SK-N-SH (cell line): ENCODE measurements around the gene RNF8. TPM values are rescaled to one million over a fixed set of nuclear protein-coding genes. Genes with fewer than 3 reads are reported as not detected.

Source experiments
- CTCF ChIA-PET: fragments of 300-600, 350-600 bp; formaldehyde crosslinking; extraction: SDS; loops from one replicate; lab custom pipeline; 2021; lab: Yijun Ruan, JAX
- POLR2A ChIA-PET: fragments of 350-600 bp; sonication (Branson Sonifier 250); formaldehyde crosslinking; extraction: SDS; loops from one replicate; lab custom pipeline; 2020; ENCODE audit warnings: antibody characterized with exemption, inconsistent platforms; lab: Yijun Ruan, JAX
- DNase-seq: peaks from one replicate; pipeline ENCODE4 v3.0.0; 2012
- H2AFZ ChIP-seq: fragments of 200-600 bp; sonication (generic); 2 replicates; pipeline ENCODE4 v1.8.1; 2016; ENCODE audit warnings: antibody characterized with exemption, mild to moderate bottlenecking, low read depth
- H3F3A ChIP-seq: fragments of 200-600 bp; sonication (generic); replicated peaks from 2 replicates; pipeline ENCODE3; 2016; ENCODE audit warnings: antibody characterized with exemption, mild to moderate bottlenecking; ENCODE audit not compliant: insufficient read depth
- H3K27ac ChIP-seq, 2 experiments: fragments of 200-500 bp in 1 of 2; fragments of 200-600 bp in 1 of 2; sonication (Bioruptor generic) in 1 of 2; sonication (generic), shearing (Covaris generic) in 1 of 2; 2 replicates each; pipeline versions ENCODE4 v1.5.1 to v1.6.1; 2014 to 2016; ENCODE audit warnings: low read depth in 2 of 2, inconsistent platforms in 1 of 2, low read length in 1 of 2, mild to moderate bottlenecking in 1 of 2, mixed read lengths in 1 of 2
- H3K27me3 ChIP-seq: fragments of 200-600 bp; sonication (generic), shearing (Covaris generic); 2 replicates; pipeline ENCODE4 v1.6.1; 2016; ENCODE audit warnings: mixed run types; ENCODE audit not compliant: insufficient read depth
- H3K36me3 ChIP-seq, 2 experiments: fragments of 200-500 bp in 1 of 2; fragments of 200-600 bp in 1 of 2; sonication (Bioruptor generic) in 1 of 2; sonication (generic) in 1 of 2; replicated peaks in 1 of 2; 2 replicates each; pipeline versions ENCODE3 to v1.5.1; 2014 to 2016; ENCODE audit warnings: low read length in 1 of 2, mild to moderate bottlenecking in 1 of 2; ENCODE audit not compliant: insufficient read depth in 2 of 2, control insufficient read depth in 1 of 2
- H3K4me1 ChIP-seq, 2 experiments: fragments of 200-500 bp in 1 of 2; fragments of 200-600 bp in 1 of 2; sonication (Bioruptor generic) in 1 of 2; sonication (generic), shearing (Covaris generic) in 1 of 2; 2 replicates each; pipeline versions ENCODE4 v1.5.1 to v1.6.1; 2014 to 2016; ENCODE audit warnings: low read depth in 1 of 2, low read length in 1 of 2, mixed run types in 1 of 2; ENCODE audit not compliant: insufficient read depth in 2 of 2, control insufficient read depth in 1 of 2
- H3K4me2 ChIP-seq: fragments of 200-600 bp; sonication (generic), shearing (Covaris generic); 2 replicates; pipeline ENCODE4 v1.6.1; 2017; ENCODE audit warnings: mixed run types
- H3K4me3 ChIP-seq, 2 experiments: fragments of 200-500 bp in 1 of 2; fragments of 200-600 bp in 1 of 2; sonication (Bioruptor generic) in 1 of 2; sonication (generic), shearing (Covaris generic) in 1 of 2; 2 replicates each; pipeline versions ENCODE4 v1.5.1 to v1.8.1; 2014 to 2016; ENCODE audit warnings: low read depth in 2 of 2, inconsistent platforms in 1 of 2, low read length in 1 of 2, mild to moderate bottlenecking in 1 of 2, mixed read lengths in 1 of 2, moderate library complexity in 1 of 2
- H3K79me2 ChIP-seq: fragments of 200-600 bp; sonication (generic); 2 replicates; pipeline ENCODE4 v1.8.1; 2017; ENCODE audit warnings: mild to moderate bottlenecking; ENCODE audit not compliant: insufficient read depth
- H3K9ac ChIP-seq: fragments of 200-600 bp; sonication (generic); 2 replicates; pipeline ENCODE4 v1.6.1; 2017; ENCODE audit warnings: mixed run types
- H3K9me2 ChIP-seq: fragments of 200-600 bp; sonication (generic); 2 replicates; pipeline ENCODE4 v1.6.1; 2017; ENCODE audit warnings: mixed run types
- H3K9me3 ChIP-seq: fragments of 200-600 bp; sonication (generic); 2 replicates; pipeline ENCODE4 v1.6.1; 2017; ENCODE audit warnings: mixed run types, mild to moderate bottlenecking, moderate library complexity
- H4K20me1 ChIP-seq: fragments of 200-600 bp; sonication (generic); 2 replicates; pipeline ENCODE4 v1.6.1; 2017; ENCODE audit warnings: mild to moderate bottlenecking, mixed run types; ENCODE audit not compliant: insufficient read depth
- EZH2phosphoT487 ChIP-seq: fragments of 200-600 bp; sonication (generic); IDR thresholded peaks from 2 replicates; pipeline ENCODE4 v1.6.1; 2017; ENCODE audit warnings: low read depth, mixed run types, mild to moderate bottlenecking, antibody characterized with exemption, moderate library complexity, borderline replicate concordance
- FOSL2 ChIP-seq: IDR thresholded peaks from 2 replicates; pipeline ENCODE4 v1.4.0; 2012; ENCODE audit warnings: low read depth, mild to moderate bottlenecking, moderate library complexity, borderline replicate concordance
- FOXJ3 ChIP-seq: sonication (generic); formaldehyde crosslinking; IDR thresholded peaks from 2 replicates; pipeline ENCODE4 v1.5.1; 2020; ENCODE audit warnings: mild to moderate bottlenecking, missing genetic modification reagents
- GABPA ChIP-seq: IDR thresholded peaks from 2 replicates; pipeline ENCODE4 v1.4.0; 2012; ENCODE audit warnings: low read depth, mild to moderate bottlenecking
- MAX ChIP-seq: IDR thresholded peaks from 2 replicates; pipeline ENCODE4 v1.4.0; 2012; ENCODE audit warnings: low read depth
- NFIC ChIP-seq: IDR thresholded peaks from 2 replicates; pipeline ENCODE4 v1.4.0; 2012; ENCODE audit warnings: borderline replicate concordance
- NRF1 ChIP-seq: IDR thresholded peaks from 2 replicates; pipeline ENCODE4 v1.6.1; 2012; ENCODE audit warnings: low read depth, mild to moderate bottlenecking, low read length
- PBX3 ChIP-seq: IDR thresholded peaks from 2 replicates; pipeline ENCODE4; 2012
- POLR2AphosphoS5 ChIP-seq: IDR thresholded peaks from 2 replicates; pipeline ENCODE4 v1.6.1; 2012; ENCODE audit warnings: low read depth, low read length
- RCOR1 ChIP-seq: fragments of 150-350 bp; IDR thresholded peaks from 2 replicates; pipeline ENCODE4 v1.6.1; 2017; ENCODE audit warnings: antibody characterized with exemption, low read length
- RXRA ChIP-seq: IDR thresholded peaks from 2 replicates; pipeline ENCODE4 v1.4.0; 2012; ENCODE audit warnings: low read depth, mild to moderate bottlenecking, borderline replicate concordance
- SIN3A ChIP-seq: IDR thresholded peaks from 2 replicates; pipeline ENCODE4 v1.6.1; 2012; ENCODE audit warnings: low read depth, mild to moderate bottlenecking, low read length, moderate library complexity, borderline replicate concordance
- SMC3 ChIP-seq: IDR thresholded peaks from 2 replicates; pipeline ENCODE4 v1.6.1; 2012; ENCODE audit warnings: low read depth, low read length, improper control_type of control experiment
- TAF1 ChIP-seq: IDR thresholded peaks from 2 replicates; pipeline ENCODE4 v1.6.1; 2012; ENCODE audit warnings: low read depth, mild to moderate bottlenecking, low read length, moderate library complexity, borderline replicate concordance
- TCF12 ChIP-seq: IDR thresholded peaks from 2 replicates; pipeline ENCODE4 v1.4.0; 2012
- USF2 ChIP-seq: fragments of 150-350 bp; IDR thresholded peaks from 2 replicates; pipeline ENCODE4 v1.6.1; 2017; ENCODE audit warnings: antibody characterized with exemption, low read length, low read depth, borderline replicate concordance
- ZBTB33 ChIP-seq: IDR thresholded peaks from 2 replicates; pipeline ENCODE4 v1.4.0; 2012; ENCODE audit warnings: low read depth, borderline replicate concordance
- WGBS: methylation state at CpG from one replicate; pipeline ENCODE4 v1.1.6; 2017; ENCODE audit warnings: low lambda C conversion rate; 5-methylcytosine and 5-hydroxymethylcytosine counted together
- polyA plus RNA-seq, 3 experiments: library from polyadenylated mRNA; depleted of rRNA; stranded (reverse); fragments of >200 nt; gene quantifications; 2 replicates each; pipeline ENCODE4 v1.2.3, GENCODE V29; 2012
- TF ChIP-seq, protein P1 (sequence below): IDR thresholded peaks from 2 replicates; pipeline ENCODE4 v1.6.1; 2012; ENCODE audit warnings: mild to moderate bottlenecking, low read depth, low read length, moderate library complexity
- TF ChIP-seq, protein P2 (sequence below): IDR thresholded peaks from 2 replicates; pipeline ENCODE4 v1.4.0; 2012; ENCODE audit warnings: low read depth, borderline replicate concordance

RNF8 gene
- polyA plus RNA-seq, 1 of the 3 experiments (the other 2 are of a cell fraction) = 21.7 TPM

DNA sequence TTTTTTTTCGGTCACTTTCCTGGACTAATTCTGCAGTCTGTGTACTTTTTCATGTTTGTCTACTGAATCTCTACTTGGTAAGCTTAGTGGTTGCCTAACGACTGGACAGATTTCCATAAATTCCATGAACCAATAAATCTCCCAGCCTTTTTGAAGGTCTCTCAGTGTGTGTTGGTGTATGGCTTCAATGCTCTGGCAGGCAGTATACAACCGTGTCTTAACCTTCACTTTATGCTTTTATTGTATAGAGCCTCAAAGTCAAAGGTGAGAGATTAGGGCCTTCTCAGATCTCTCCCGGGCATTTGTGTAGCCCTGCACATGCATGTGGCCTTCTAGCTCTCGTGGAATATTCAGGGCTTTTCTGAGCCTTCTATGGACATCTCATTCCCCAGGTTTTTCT lies 64.9 kb downstream of the RNF8 start (continued):
- TF ChIP-seq GABPA = no peak
- TF ChIP-seq RXRA = no peak
- TF ChIP-seq USF2 = no peak
- no peak for TF ChIP-seq POLR2AphosphoS5
- TF ChIP-seq NRF1 = no peak
- TF ChIP-seq SIN3A = no peak
- TF ChIP-seq TAF1 = no peak

GRCh38 chr6:37426058-37426944 lies 72.5 kb downstream of the RNF8 start:
- CTCF ChIA-PET = no interaction called here

More at GRCh38 chr6:37426058-37426944, 72.5 kb downstream of the RNF8 start:
- DNase-seq = no peak
- Histone ChIP-seq H3K4me2 (no peak overlapping the region), H2AFZ (no peak overlapping the region; the same call in 1 of the 2 replicates), H3K9me2 (no peaks in the 10 kb centered on the region), H3K36me3 (no peaks in the 10 kb centered on the region), H3K27ac (no peak overlapping the region), H3K79me2 (no peaks in the 10 kb centered on the region), H3F3A (no peaks in the 10 kb centered on the region), H3K27me3 (no peaks in the 10 kb centered on the region; the same call in 1 of the 2 replicates), H3K9me3 (no peaks in the 10 kb centered on the region)
- WGBS = 64% methylated on average over 4 of the region's 4 CpGs
- POLR2A ChIA-PET = no interaction called here
- no peak for TF ChIP-seq PBX3
- TF ChIP-seq, protein P1, sequence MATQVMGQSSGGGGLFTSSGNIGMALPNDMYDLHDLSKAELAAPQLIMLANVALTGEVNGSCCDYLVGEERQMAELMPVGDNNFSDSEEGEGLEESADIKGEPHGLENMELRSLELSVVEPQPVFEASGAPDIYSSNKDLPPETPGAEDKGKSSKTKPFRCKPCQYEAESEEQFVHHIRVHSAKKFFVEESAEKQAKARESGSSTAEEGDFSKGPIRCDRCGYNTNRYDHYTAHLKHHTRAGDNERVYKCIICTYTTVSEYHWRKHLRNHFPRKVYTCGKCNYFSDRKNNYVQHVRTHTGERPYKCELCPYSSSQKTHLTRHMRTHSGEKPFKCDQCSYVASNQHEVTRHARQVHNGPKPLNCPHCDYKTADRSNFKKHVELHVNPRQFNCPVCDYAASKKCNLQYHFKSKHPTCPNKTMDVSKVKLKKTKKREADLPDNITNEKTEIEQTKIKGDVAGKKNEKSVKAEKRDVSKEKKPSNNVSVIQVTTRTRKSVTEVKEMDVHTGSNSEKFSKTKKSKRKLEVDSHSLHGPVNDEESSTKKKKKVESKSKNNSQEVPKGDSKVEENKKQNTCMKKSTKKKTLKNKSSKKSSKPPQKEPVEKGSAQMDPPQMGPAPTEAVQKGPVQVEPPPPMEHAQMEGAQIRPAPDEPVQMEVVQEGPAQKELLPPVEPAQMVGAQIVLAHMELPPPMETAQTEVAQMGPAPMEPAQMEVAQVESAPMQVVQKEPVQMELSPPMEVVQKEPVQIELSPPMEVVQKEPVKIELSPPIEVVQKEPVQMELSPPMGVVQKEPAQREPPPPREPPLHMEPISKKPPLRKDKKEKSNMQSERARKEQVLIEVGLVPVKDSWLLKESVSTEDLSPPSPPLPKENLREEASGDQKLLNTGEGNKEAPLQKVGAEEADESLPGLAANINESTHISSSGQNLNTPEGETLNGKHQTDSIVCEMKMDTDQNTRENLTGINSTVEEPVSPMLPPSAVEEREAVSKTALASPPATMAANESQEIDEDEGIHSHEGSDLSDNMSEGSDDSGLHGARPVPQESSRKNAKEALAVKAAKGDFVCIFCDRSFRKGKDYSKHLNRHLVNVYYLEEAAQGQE = no peak
- TF ChIP-seq TCF12 = no peak
- TF ChIP-seq, protein P2, sequence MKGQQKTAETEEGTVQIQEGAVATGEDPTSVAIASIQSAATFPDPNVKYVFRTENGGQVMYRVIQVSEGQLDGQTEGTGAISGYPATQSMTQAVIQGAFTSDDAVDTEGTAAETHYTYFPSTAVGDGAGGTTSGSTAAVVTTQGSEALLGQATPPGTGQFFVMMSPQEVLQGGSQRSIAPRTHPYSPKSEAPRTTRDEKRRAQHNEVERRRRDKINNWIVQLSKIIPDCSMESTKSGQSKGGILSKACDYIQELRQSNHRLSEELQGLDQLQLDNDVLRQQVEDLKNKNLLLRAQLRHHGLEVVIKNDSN = no peak
- no peak for TF ChIP-seq FOXJ3 (CRISPR knock-in tag)
- no peak for TF ChIP-seq ZBTB33
- no peak for TF ChIP-seq MAX
- no peak for TF ChIP-seq RCOR1
- TF ChIP-seq FOSL2 = no peak
- no peak for TF ChIP-seq NFIC
- TF ChIP-seq SMC3 = no peak
- no peak for TF ChIP-seq USF2
- no peak for TF ChIP-seq EZH2phosphoT487
- TF ChIP-seq, all 33 proteins: peak for 0
- Histone ChIP-seq H3K9ac (no peak overlapping the region), H3K4me3 (no peak overlapping the region), H3K4me1 (no peaks in the 10 kb centered on the region), H4K20me1 (no peaks in the 10 kb centered on the region)
